ENCODE results near the gene SLC49A3.

GRCh38 chr4:704198-704891, 15.4 kb upstream of the SLC49A3 start:
- TF ChIP-seq CTCF (IDR thresholded peaks at IDR 0.05; ENCODE audit: borderline replicate concordance, extremely low read depth, low read length, poor library complexity, severe bottlenecking), result no peak
- no peak for TF ChIP-seq EZH2 (IDR thresholded peaks at IDR 0.05; ENCODE audit: borderline replicate concordance, low read depth, low read length, severe bottlenecking)
